ENCODE data around the gene SYNE3.
"Not testable (repeated sequence)": the region's sequence is repeated elsewhere in the genome, so short reads cannot be mapped to it uniquely, and the experiment has no call there.

Gene SYNE3

GRCh38 chr14:95523051-95523814, 6.8 kb upstream of the SYNE3 start:
- no peak for DNase-seq

- no peak for DNase-seq
Observed at GRCh38 chr14:95522556-95522955, 6.1 kb upstream of the SYNE3 start.

- DNase-seq: no peak
Observed at GRCh38 chr14:95522116-95522515, 5.7 kb upstream of the SYNE3 start.

- no peak for DNase-seq
Observed at GRCh38 chr14:95521001-95521400, 4.6 kb upstream of the SYNE3 start.

GRCh38 chr14:95520346-95520745, 3.9 kb upstream of the SYNE3 start:
- no peak for DNase-seq

DNA sequence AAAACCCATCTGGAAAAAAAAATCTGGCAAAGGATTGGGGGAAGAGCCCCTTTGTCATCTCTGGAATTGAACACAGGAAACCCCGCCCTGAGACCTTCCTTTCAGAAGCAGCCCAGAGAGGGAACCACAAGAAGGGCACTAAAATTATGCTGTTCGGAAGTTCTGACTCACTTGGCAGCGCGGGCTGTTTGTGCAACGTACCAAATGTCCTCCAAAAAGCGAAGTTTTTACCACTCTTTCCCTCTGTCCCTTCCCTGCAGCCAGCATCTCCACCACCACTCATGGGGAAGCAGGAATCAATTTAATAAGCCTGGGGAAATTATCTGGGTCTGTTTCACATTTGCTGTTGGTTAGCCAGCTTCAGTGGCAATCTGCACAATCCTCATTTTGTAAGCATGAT, 3.2 kb upstream of the SYNE3 start:
- DNase-seq: no peak

GRCh38 chr14:95518045-95518751, 1.7 kb upstream of the SYNE3 start:
- DNase-seq: no peak

DNA sequence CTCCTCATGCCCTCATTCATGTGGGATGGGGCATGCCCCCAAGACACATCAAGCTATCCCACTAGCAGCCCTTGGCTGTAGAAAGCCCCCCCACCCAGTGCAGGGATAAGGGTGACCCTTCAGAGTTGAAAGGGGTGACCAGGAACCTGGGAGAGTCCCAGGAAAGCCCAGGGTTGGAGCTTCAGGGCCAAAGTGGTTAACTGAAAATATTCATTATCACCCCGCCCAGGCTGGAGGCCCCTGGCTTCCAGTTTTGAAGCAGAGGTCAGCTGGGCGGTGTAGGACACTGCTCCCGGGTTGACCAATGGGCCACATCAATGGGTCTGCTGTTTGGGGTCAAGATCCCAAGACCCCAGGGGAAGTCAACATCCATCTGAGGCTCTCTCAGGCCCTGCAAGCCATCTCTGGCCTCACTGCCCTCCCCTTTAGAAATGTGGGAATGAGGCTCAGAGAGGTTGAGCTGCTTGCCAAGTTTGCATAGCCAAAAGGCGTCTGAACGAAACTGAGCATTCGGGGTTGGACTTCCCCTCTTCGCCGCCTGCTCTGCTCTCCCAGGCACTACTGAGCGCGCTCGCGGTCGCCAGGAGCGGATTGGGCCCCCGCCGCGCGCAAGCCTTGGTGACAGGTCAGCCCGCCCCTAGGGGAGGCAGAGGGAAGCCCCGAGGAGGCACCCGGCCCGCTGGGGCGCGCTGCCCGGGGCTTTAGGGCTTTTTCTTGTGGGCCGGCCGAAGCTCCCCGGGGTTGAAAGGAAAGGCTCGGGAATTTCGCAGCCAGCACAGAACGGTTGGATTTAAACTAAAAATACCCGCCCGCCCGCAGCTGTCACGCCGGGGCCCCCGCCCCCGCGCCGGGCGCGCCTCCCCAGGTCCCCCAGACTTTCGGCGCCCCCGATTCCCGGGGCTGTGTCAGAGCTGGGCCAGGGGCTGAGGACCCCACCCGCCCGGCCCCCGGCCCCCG, 576 bp downstream of the SYNE3 start:
- peak; percentile 53 for DNase-seq

DNA sequence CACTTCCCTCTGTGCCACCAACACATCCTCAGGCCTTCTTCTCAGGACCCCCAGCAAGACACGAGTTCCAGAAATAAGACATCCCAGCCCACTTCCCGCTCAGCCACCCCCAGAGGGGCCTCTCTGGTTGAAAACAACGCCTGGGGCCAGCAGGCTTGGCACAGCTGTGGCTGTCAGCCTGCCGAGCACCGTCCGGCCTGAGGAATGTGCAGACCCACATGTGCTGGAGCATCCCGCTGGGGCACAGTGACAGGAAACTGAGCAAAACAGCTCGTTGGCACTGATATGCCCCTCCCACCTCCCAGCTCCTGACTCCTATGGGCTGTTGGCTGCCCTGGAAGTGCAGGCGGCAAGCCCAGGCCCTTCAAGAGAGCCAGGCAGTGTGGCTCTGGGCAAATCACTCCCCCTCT, 1.4 kb downstream of the SYNE3 start:
- DNase-seq: no peak

DNA sequence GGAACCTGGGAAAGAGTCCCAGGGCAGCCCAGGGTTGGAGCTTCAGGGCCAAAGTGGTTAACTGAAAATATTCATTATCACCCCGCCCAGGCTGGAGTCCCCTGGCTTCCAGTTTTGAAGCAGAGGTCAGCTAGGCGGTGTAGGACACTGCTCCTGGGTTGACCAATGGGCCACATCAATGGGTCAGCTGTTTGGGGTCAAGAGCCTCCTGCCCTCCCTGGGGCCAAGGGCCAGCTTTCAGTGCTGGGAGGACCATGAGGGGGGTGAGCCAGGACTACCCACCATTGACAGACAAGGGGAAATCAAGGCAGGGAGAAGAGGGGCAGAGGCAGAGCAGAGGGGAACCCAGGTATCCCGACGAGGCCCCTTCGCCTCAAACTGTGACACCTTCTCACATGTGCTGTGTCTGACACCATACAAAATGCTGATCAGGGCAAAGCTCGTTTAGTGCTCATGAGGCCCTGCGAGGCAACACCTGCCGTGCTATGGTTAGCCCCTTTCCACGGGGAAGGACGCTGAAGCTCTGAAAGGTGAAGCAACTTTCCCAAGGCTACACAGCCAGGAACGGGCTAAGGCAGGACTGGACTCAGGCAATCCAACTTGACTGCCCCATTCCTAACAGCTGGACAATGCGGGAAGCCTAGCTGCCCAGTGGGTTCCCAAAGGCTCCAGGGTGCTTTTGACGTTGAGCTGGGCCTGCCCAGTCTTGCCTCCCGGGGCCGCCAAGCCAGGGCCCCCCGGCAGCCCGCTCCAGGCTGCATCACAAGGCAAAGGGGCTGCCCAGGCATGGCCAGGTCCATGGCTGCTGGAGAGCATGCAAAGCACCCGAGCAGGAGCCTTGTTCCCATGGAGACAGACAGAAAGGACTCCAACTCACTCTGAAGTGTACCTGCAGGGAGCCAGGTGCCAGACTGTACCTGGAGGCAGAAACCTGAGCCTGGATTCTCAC, 2.0 kb downstream of the SYNE3 start:
- DNase-seq: no peak

DNA sequence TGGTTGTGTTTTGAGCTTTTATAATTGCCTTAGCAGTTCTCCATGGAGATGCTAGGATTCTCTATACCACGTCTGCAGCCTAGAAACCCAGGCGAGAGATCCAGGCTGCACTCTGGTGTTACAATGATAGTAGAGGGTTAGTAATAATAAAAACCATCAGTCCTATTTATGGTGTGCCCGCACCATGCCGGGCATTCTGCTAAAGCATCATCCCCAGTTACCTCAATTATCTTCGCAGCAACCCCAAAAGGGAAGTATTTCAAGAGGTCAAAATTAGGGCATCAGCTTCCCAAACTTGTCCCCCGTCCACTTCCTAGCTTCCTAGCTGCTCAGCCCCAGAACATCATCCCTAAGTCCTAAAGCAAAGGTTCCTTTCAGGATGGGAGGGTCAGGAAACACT, 3.2 kb downstream of the SYNE3 start:
- no peak for DNase-seq

DNA sequence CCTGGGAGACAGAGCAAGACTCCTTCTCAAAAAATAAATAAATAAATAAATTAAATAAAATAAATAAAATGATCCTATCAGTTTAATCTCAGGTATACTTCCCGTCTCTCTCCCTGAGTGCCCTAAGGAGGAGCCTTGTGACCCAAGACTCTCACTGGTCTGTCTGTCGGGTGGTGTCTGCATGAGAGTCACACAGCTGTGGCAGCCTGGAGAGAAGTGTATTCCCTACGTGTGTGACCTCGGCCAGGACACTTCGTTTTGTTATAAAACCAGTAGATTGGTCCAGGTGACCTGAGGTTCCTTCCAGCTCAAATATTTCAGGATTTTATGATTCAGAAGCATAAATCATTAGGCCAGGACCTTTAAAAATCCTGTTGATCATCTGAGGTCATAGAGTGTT, 4.8 kb downstream of the SYNE3 start:
- DNase-seq: no peak

- no peak for DNase-seq
Observed at GRCh38 chr14:95510804-95511203, 5.6 kb downstream of the SYNE3 start.

GRCh38 chr14:95510344-95510743, 6.1 kb downstream of the SYNE3 start:
- DNase-seq: not testable (repeated sequence)

- no peak for DNase-seq
Observed at GRCh38 chr14:95509495-95509894, 7.0 kb downstream of the SYNE3 start.

DNA sequence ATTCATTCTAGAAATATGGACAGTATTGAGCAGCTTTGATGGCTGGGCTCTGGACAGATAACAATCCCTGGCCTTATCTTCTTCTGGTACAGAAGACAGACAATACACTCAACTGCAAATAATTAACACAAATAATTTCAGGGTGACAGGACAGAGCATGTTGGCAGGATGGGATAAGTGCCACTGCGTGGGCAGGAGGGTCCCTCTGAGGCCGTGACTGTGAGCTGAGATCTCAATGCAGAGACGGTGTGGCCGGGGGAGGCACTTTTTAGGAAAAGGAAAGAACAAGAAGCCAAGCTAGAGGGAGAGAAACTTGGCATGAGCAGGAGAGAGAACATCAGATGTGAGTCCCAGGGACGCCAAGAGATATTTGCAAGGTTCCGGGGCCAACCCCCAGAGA, 8.1 kb downstream of the SYNE3 start:
- DNase-seq: no peak

GRCh38 chr14:95507701-95508103, 8.7 kb downstream of the SYNE3 start:
- no peak for DNase-seq

DNA sequence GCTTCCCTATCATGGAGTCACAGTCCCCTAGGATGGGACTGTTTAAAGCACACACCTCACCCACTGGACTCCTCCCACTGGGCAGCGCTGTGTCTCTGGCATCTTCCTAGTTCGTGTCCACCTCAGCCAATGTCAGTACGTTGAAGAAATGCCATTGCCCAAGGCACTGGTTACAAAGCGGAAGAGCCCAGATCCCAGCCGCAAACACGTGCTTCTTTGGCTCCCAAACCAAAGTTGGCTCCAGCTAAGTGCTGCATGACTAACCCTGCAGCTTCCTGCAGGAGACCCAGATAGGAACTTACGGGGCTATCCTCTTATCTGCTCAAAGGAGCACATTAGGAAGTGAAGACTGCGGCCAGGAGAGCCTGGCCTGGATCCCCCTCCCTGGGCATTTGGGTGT, 9.3 kb downstream of the SYNE3 start:
- DNase-seq: no peak

GRCh38 chr14:95505030-95505589, 11.3 kb downstream of the SYNE3 start:
- DNase-seq: no peak

- no peak for DNase-seq
Observed at GRCh38 chr14:95504135-95505029, 12.1 kb downstream of the SYNE3 start.
